GM10266 (cell line): ENCODE measurements around the gene TMEM185B.

Experiments used
- DNase-seq: peaks from one replicate; pipeline ENCODE4 v3.0.0; 2012; ENCODE audit errors: extremely low spot score
- TF ChIP-seq, protein P1 (sequence below): IDR thresholded peaks from 2 replicates; pipeline ENCODE4 v1.5.1; 2012; ENCODE audit warnings: mild to moderate bottlenecking, low read depth; ENCODE audit not compliant: control insufficient read depth, insufficient read depth; ENCODE audit errors: missing control alignments

Gene TMEM185B

GRCh38 chr2:120218181-120218580 is 5.0 kb downstream of the TMEM185B start:
- no peak for DNase-seq
- TF ChIP-seq, protein P1, sequence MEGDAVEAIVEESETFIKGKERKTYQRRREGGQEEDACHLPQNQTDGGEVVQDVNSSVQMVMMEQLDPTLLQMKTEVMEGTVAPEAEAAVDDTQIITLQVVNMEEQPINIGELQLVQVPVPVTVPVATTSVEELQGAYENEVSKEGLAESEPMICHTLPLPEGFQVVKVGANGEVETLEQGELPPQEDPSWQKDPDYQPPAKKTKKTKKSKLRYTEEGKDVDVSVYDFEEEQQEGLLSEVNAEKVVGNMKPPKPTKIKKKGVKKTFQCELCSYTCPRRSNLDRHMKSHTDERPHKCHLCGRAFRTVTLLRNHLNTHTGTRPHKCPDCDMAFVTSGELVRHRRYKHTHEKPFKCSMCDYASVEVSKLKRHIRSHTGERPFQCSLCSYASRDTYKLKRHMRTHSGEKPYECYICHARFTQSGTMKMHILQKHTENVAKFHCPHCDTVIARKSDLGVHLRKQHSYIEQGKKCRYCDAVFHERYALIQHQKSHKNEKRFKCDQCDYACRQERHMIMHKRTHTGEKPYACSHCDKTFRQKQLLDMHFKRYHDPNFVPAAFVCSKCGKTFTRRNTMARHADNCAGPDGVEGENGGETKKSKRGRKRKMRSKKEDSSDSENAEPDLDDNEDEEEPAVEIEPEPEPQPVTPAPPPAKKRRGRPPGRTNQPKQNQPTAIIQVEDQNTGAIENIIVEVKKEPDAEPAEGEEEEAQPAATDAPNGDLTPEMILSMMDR: no peak

DNA sequence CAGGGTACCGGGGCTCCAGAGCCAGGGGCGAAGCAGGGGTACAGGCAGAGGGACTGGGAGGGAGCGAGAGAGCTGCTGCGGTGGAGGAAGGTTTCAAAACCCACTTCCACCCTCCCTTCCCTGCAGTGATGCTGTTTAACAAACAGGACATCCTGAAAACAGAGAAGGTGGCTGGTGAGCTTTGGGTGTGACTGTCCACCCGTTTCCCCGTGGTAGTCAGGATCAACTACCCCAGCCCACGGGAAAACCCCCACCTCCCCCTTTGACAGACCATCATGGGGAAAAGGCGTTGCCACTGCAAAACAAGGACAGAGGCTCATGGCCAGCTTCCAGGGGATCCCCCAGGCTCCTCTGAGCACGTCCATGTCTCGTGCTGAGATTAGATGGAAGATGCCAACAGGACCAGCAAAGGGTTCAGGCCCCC is 12.9 kb downstream of the TMEM185B start:
- TF ChIP-seq, protein P1: no peak

GRCh38 chr2:120209427-120210269 is 13.6 kb downstream of the TMEM185B start:
- no peak for DNase-seq
- TF ChIP-seq, protein P1: no peak

More for the DNA sequence above, 12.9 kb downstream of the TMEM185B start:
- no peak for DNase-seq

DNA sequence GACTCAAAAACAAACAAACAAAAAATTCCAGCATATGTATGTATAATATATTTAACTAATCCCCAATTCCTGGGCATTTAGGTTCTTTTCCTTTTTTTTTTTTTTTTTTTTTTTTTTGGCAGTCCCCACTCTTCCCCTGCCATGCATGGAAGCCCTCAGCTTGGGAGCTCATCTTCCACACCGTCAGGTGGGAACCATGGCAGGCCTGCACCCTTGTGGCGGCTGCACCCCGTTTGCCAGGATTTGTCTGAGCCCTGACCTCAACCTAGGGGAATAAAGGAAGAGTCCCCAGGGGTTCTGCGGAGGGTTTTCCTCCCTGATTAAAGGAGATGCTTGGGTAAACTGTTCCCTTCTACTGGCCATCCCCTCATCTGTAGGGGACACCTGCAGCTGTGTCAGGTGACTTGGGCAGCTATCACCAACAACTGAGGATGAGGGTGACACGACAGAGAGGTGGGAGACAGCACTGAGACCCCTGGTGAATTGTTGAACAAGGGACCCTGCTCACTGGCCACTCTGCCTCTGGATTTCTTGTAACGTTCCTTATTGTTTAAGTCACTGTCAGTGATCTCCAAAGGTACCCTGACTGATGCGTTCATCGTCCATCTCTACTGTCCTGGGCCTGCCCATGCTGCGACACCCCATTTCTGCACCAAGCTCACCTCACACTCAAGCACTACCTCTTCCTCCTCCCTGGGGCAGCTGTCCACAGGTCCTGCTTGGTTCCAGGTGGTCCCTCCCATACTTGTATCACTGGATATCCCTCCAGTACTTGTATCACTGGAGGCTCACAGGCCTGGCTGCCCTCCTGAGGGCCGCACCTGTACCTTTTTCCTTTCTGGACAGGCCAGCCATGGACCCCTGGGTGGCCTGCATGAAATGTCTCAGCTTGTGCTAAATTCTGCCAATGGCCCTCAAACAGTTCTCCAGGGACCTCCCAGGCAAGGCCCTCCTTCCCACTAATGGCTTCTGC is 14.5 kb downstream of the TMEM185B start:
- TF ChIP-seq, protein P1: no peak
- DNase-seq: no peak

- no peak for DNase-seq
- TF ChIP-seq, protein P1: peak; percentile 52
Measured at GRCh38 chr2:120206022-120206581, 17.1 kb downstream of the TMEM185B start.

DNA sequence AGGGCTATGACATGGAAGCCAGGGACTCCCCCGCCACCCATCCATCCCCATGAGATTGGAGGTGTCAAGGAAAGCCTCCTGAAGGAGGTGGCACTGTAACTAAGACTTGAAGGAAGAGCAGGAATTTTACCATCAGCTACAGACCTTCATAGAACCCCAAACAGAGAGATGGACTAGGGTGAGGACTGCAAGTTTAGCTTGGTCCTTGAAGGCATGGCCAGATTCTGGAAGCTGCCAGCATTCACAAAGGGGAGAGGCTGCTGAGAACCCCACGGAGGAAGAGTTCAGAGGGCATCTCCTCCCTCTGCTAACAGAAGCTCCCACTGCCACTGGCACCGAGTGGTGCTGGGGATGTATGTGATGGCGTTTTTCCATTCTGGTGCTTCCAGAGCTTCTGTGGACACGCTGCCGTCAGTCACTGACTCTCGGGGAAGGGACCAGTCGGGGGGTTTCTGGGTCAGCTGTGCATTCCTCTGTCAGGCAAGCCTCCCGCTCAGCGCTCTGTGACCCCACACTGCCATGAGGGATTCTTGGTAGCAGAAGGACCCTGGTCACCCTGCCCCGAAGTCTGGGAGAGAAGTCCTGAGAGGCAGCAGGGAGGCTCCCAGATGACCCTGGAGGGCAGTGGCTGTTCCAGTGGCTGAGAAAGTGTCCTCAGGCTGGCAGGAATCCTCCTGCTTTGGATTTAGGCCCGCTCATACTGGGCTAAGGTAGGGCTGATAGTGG is 18.1 kb downstream of the TMEM185B start:
- DNase-seq: no peak
- TF ChIP-seq, protein P1: no peak
